Measurements from ENCODE around the gene RABGEF1.
"Not testable (repeated sequence)": the region's sequence is repeated elsewhere in the genome, so short reads cannot be mapped to it uniquely, and the experiment has no call there.

Gene RABGEF1

DNA sequence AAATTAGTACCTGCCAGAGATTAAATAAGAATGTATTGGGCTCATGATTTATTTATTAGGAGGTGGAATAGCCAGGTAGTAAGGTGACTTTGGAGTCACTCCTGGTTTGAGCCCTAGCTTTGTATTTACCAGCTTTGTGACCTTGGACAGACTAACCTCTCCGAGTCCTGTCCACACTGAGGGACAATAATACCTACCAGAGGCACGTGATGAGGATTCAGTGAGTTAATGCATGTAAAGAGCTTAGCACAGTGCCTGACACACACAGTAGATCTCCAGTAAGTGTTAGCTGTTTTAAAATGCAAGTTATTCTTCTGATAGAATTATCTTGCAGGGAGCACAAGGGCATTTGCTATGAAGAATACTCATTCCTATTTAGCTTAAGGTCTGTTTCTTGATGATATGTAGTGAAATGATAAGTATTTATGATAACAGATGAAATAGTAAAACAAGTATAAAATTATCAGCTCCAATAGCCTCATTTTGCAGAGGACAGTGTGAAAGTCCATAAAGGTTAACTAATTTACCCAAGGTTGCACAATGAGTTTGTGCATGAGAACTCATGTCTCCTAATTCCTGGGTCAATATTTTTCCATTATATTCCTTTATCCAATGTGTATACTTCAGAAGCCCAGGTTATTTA, 36.4 kb downstream of the RABGEF1 start:
- TF ChIP-seq, protein P1, sequence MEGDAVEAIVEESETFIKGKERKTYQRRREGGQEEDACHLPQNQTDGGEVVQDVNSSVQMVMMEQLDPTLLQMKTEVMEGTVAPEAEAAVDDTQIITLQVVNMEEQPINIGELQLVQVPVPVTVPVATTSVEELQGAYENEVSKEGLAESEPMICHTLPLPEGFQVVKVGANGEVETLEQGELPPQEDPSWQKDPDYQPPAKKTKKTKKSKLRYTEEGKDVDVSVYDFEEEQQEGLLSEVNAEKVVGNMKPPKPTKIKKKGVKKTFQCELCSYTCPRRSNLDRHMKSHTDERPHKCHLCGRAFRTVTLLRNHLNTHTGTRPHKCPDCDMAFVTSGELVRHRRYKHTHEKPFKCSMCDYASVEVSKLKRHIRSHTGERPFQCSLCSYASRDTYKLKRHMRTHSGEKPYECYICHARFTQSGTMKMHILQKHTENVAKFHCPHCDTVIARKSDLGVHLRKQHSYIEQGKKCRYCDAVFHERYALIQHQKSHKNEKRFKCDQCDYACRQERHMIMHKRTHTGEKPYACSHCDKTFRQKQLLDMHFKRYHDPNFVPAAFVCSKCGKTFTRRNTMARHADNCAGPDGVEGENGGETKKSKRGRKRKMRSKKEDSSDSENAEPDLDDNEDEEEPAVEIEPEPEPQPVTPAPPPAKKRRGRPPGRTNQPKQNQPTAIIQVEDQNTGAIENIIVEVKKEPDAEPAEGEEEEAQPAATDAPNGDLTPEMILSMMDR (IDR thresholded peaks at IDR 0.05) = no peak
- Histone ChIP-seq H3K4me3 (no peak overlapping the region), H3K36me3 (peaks cover 36 to 74% (median 36%) of the 10 kb centered on the region in 3 donors), H3K9me3 (no peaks in the 10 kb centered on the region), H3K27me3 (no peaks in the 10 kb centered on the region), H3K27ac (no peak overlapping the region), H3K4me1 (no peaks in the 10 kb centered on the region)
- intact Hi-C loops (cut with DNase I; ENCODE audit: low total_unique reads) = no loop called here
- no peak for DNase-seq

DNA sequence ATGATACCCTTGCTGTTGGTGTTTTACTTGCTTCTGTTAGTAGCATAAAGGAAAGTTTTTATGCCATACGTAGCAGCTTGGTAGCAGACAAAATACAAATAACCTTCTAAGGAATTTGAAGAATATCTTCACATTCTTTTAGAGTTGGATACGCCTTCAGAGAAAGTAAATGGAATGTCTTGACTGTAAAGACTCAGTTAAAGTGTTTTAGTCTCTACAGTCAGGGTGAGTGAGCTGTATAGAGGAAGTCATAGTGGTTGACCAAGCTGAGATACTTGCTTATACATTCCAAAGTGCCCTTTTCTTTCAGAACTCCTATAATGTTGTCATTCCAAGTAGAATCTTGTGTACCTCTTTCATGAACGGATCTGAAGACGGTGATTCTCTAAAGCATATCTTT, 37.7 kb downstream of the RABGEF1 start:
- H3K4me3 ChIP-seq = no peak overlapping the region
- TF ChIP-seq, protein P1 (IDR thresholded peaks at IDR 0.05) = no peak
- no peaks in the 10 kb centered on the region for H3K27me3 ChIP-seq
- no peaks in the 10 kb centered on the region for H3K4me1 ChIP-seq
- H3K36me3 ChIP-seq = peaks cover 42 to 82% (median 42%) of the 10 kb centered on the region in 3 donors
- no peaks in the 10 kb centered on the region for H3K9me3 ChIP-seq
- DNase-seq = no peak
- intact Hi-C loops (cut with DNase I; ENCODE audit: low total_unique reads) = no loop called here
- no peak overlapping the region for H3K27ac ChIP-seq

DNA sequence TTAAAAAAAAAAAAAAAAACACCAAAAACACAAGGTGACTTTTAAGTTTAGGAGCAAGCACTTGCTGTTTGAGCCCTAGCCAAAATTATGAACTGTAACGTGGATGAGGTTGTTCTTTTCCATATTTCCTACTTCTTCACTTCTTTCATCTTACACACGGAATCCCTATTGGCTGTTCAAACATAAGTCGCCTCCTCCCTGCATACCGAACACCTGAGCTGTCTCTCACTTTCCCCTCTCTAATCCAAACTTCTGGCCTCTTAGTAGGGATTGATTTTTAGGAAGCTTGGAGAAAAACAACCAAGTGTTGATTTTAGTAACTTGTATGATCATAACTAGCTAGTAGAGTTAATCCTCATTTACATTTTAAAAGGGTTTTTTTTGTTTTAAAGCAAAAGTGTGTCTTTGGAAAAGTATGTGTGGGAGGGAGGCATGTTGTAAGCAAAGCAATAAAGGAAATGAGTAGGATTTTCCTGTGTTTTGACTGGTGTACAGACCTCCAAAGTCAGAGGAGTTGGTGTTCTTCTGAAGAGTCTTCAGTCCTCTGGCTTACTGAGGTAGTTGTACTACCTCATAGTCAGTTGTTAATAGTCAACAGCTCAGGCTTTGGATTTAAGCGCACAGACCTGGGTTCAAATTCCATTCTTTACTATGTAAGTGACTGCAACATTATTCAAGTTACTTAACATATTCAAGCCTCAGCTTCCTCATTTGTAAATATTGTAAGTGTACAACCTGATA, 39.3 kb downstream of the RABGEF1 start:
- TF ChIP-seq, protein P1 (IDR thresholded peaks at IDR 0.05) = no peak
- Histone ChIP-seq H3K4me1 (no peaks in the 10 kb centered on the region), H3K9me3 (no peaks in the 10 kb centered on the region), H3K27me3 (no peaks in the 10 kb centered on the region), H3K36me3 (peaks cover 44 to 80% (median 46%) of the 10 kb centered on the region in 3 donors), H3K27ac (no peak overlapping the region), H3K4me3 (no peak overlapping the region)
- intact Hi-C loops (cut with DNase I; ENCODE audit: low total_unique reads) = no loop called here
- no peak for DNase-seq

DNA sequence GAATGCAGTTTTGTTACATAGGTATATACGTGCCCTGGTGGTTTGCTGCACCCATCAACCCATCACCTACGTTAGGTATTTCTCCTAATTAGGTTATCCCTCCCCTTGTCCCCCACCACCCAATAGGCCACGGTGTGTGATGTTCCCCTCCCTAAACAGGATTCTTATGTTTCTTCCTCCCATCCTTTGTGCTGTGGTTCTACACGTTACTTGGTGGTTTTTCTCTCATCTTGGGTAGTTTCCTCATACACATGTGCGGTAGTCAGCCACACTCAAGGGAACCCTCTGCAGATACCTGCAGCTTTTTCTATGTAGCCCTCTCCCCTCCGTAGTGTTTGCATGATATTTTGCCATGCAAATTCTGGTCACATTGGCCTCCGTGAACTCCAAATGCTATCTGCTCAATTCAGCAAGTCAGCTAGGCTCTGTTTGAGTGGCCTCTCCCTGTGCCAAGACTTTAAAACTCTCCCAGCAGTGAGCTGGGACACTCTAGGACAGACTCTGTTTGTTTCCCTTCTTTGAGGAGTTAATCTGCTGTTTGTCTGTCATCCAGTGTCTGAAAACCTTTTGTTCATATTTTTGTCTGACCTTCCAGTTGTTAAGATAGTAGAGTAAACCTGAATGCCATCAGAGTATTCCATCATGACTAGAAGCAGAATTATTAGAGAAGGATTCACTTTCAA, 41.0 kb downstream of the RABGEF1 start:
- Histone ChIP-seq H3K4me3 (no peak overlapping the region), H3K27ac (no peak overlapping the region), H3K4me1 (no peaks in the 10 kb centered on the region), H3K9me3 (no peaks in the 10 kb centered on the region), H3K27me3 (no peaks in the 10 kb centered on the region), H3K36me3 (peaks cover 32 to 80% (median 44%) of the 10 kb centered on the region in 3 donors)
- no peak for DNase-seq
- intact Hi-C loops (cut with DNase I; ENCODE audit: low total_unique reads) = no loop called here
- TF ChIP-seq, protein P1 (IDR thresholded peaks at IDR 0.05) = no peak

DNA sequence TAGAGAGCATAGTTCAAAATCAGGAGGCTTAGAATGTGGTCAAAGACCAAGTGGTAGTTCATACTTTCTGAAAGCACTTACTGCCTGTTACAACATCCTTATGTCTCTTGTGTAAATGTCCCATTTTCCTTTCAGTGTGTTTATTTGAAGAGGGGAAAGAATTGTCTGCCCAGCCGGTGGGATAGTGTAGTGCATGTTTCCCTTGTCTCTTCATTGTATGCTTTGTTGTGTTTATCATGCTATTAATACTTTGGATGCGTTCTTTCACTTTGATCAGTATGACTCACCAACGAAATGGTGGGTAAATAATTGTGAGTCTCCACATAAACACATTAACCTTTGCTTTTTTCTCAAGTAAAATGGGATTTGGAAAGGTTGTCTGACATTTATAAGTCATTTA, 42.3 kb downstream of the RABGEF1 start:
- peaks cover 28 to 84% (median 52%) of the 10 kb centered on the region in 3 donors for H3K36me3 ChIP-seq
- H3K27ac ChIP-seq; H3K4me1 ChIP-seq; H3K27me3 ChIP-seq; H3K9me3 ChIP-seq; DNase-seq; intact Hi-C loops (cut with DNase I; ENCODE audit: low total_unique reads); H3K4me3 ChIP-seq: not testable (repeated sequence)

DNA sequence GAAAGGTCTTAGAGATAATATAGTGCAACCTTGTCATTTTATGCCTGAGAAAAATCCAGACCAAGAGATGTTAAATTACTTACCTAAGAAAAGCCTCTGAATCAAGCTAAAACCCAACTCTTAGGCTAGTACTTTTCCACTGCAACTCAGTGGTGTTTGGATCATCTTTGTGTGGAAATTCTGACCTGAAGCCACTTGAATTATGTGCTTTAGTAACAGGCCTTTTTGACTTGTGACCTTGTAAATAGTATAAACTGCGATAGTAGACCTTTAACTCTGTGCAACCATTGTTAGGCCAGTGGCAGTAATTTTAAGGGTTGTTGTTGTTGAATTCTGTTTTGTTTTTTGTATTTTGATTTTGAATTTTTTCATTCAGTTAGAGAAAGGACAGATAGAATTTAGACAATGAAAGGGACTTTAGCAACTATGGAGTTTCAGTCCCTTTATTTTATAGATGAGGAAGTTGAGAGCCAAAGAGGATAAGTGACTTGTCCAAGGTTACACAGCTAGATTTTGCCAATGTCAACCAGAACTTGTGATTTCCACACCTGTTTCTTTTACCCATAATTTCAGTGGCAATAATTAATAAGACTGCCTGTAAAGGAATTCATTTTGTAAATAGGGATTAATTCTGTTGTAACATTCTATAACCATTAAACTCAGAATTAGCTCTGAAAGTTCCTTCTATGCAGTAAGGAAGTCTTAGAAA, 43.5 kb downstream of the RABGEF1 start:
- H3K27me3 ChIP-seq; H3K27ac ChIP-seq; H3K4me3 ChIP-seq; H3K9me3 ChIP-seq; intact Hi-C loops (cut with DNase I; ENCODE audit: low total_unique reads); H3K4me1 ChIP-seq; DNase-seq: not testable (repeated sequence)
- peaks cover 28 to 80% (median 64%) of the 10 kb centered on the region in 3 donors for H3K36me3 ChIP-seq
